Measurements from ENCODE around the gene ZFAND5.

Gene ZFAND5

GRCh38 chr9:72306761-72307160 lies 58.2 kb downstream of the ZFAND5 start:
- H3K9me2 ChIP-seq (replicated peaks; ENCODE audit: insufficient read depth, low read length), result no peaks in the 10 kb centered on the region
- TF ChIP-seq, protein P1, sequence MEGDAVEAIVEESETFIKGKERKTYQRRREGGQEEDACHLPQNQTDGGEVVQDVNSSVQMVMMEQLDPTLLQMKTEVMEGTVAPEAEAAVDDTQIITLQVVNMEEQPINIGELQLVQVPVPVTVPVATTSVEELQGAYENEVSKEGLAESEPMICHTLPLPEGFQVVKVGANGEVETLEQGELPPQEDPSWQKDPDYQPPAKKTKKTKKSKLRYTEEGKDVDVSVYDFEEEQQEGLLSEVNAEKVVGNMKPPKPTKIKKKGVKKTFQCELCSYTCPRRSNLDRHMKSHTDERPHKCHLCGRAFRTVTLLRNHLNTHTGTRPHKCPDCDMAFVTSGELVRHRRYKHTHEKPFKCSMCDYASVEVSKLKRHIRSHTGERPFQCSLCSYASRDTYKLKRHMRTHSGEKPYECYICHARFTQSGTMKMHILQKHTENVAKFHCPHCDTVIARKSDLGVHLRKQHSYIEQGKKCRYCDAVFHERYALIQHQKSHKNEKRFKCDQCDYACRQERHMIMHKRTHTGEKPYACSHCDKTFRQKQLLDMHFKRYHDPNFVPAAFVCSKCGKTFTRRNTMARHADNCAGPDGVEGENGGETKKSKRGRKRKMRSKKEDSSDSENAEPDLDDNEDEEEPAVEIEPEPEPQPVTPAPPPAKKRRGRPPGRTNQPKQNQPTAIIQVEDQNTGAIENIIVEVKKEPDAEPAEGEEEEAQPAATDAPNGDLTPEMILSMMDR (IDR thresholded peaks at IDR 0.05; ENCODE audit: insufficient read depth, low read length, poor library complexity, severe bottlenecking), result no peak
- no peak for TF ChIP-seq EZH2phosphoT487 (conservative IDR thresholded peaks at IDR 0.05; ENCODE audit: low read length)
- H3K79me2 ChIP-seq (ENCODE audit: insufficient read depth, low read length), result no peaks in the 10 kb centered on the region
- no peaks in the 10 kb centered on the region for H3F3A ChIP-seq (ENCODE audit: insufficient read depth)
- H3K36me3 ChIP-seq (ENCODE audit: low read length), result no peaks in the 10 kb centered on the region
- H3K4me3 ChIP-seq (ENCODE audit: insufficient read depth, low read length, poor library complexity, severe bottlenecking), result no peak overlapping the region
- H2AFZ ChIP-seq (ENCODE audit: low read depth, low read length, severe bottlenecking), result no peak overlapping the region
- H3K27me3 ChIP-seq (ENCODE audit: low read length), result no peaks in the 10 kb centered on the region
- H3K9ac ChIP-seq (ENCODE audit: low read length), result no peak overlapping the region
- no peak overlapping the region for H3K4me2 ChIP-seq (ENCODE audit: low read depth, low read length, poor library complexity, severe bottlenecking)
- no peaks in the 10 kb centered on the region for H3K9me3 ChIP-seq (ENCODE audit: insufficient read depth, low read length)
- H3K27ac ChIP-seq (ENCODE audit: low read depth, low read length), result no peak overlapping the region
- no peaks in the 10 kb centered on the region for H4K20me1 ChIP-seq (ENCODE audit: low read depth, low read length)

GRCh38 chr9:72305707-72306106 lies 59.3 kb downstream of the ZFAND5 start:
- Histone ChIP-seq H3K36me3 (ENCODE audit: low read length) (no peaks in the 10 kb centered on the region), H3K9me3 (ENCODE audit: insufficient read depth, low read length) (no peaks in the 10 kb centered on the region), H3K27ac (ENCODE audit: low read depth, low read length) (no peak overlapping the region), H3K27me3 (ENCODE audit: low read length) (no peaks in the 10 kb centered on the region), H3K4me2 (ENCODE audit: low read depth, low read length, poor library complexity, severe bottlenecking) (no peak overlapping the region), H4K20me1 (ENCODE audit: low read depth, low read length) (no peaks in the 10 kb centered on the region), H3K9ac (ENCODE audit: low read length) (no peak overlapping the region), H3K4me3 (ENCODE audit: insufficient read depth, low read length, poor library complexity, severe bottlenecking) (no peak overlapping the region), H3K79me2 (ENCODE audit: insufficient read depth, low read length) (no peaks in the 10 kb centered on the region), H3F3A (ENCODE audit: insufficient read depth) (no peaks in the 10 kb centered on the region), H2AFZ (ENCODE audit: low read depth, low read length, severe bottlenecking) (no peak overlapping the region), H3K9me2 (replicated peaks; ENCODE audit: insufficient read depth, low read length) (no peaks in the 10 kb centered on the region)
- TF ChIP-seq, protein P1 (IDR thresholded peaks at IDR 0.05; ENCODE audit: insufficient read depth, low read length, poor library complexity, severe bottlenecking), result no peak
- no peak for TF ChIP-seq EZH2phosphoT487 (conservative IDR thresholded peaks at IDR 0.05; ENCODE audit: low read length)

GRCh38 chr9:72305102-72305546 lies 59.9 kb downstream of the ZFAND5 start:
- H3K4me3 ChIP-seq (ENCODE audit: insufficient read depth, low read length, poor library complexity, severe bottlenecking), result no peak overlapping the region
- no peak overlapping the region for H3K4me2 ChIP-seq (ENCODE audit: low read depth, low read length, poor library complexity, severe bottlenecking)
- no peak for TF ChIP-seq EZH2phosphoT487 (conservative IDR thresholded peaks at IDR 0.05; ENCODE audit: low read length)
- TF ChIP-seq, protein P1 (IDR thresholded peaks at IDR 0.05; ENCODE audit: insufficient read depth, low read length, poor library complexity, severe bottlenecking), result no peak
- no peaks in the 10 kb centered on the region for H3K9me3 ChIP-seq (ENCODE audit: insufficient read depth, low read length)
- H3K27ac ChIP-seq (ENCODE audit: low read depth, low read length), result no peak overlapping the region
- no peak overlapping the region for H2AFZ ChIP-seq (ENCODE audit: low read depth, low read length, severe bottlenecking)
- H4K20me1 ChIP-seq (ENCODE audit: low read depth, low read length), result no peaks in the 10 kb centered on the region
- no peak overlapping the region for H3K9ac ChIP-seq (ENCODE audit: low read length)
- no peaks in the 10 kb centered on the region for H3F3A ChIP-seq (ENCODE audit: insufficient read depth)
- H3K79me2 ChIP-seq (ENCODE audit: insufficient read depth, low read length), result no peaks in the 10 kb centered on the region
- no peaks in the 10 kb centered on the region for H3K9me2 ChIP-seq (replicated peaks; ENCODE audit: insufficient read depth, low read length)
- no peaks in the 10 kb centered on the region for H3K36me3 ChIP-seq (ENCODE audit: low read length)
- H3K27me3 ChIP-seq (ENCODE audit: low read length), result no peaks in the 10 kb centered on the region
